ENCODE results near the gene GNAI2.

The GNAI2 gene

GRCh38 chr3:50196253-50196801, 39.7 kb upstream of the GNAI2 start:
- Histone ChIP-seq H3K9me3 (ENCODE audit: low read length) (no peaks in the 10 kb centered on the region), H2AFZ (ENCODE audit: low read depth, low read length) (no peak overlapping the region), H3K27me3 (ENCODE audit: insufficient read depth, low read length) (peaks cover 30% of the 10 kb centered on the region), H3K4me3 (ENCODE audit: low read length) (no peak overlapping the region), H3K36me3 (ENCODE audit: insufficient read depth, low read length) (no peaks in the 10 kb centered on the region), H3K4me1 (ENCODE audit: insufficient read depth, low read length) (no peaks in the 10 kb centered on the region)

- Histone ChIP-seq H3K27me3 (ENCODE audit: insufficient read depth, low read length) (peaks cover 60% of the 10 kb centered on the region), H3K4me1 (ENCODE audit: insufficient read depth, low read length) (peaks cover 10% of the 10 kb centered on the region), H3K4me3 (ENCODE audit: low read length) (no peak overlapping the region), H3K36me3 (ENCODE audit: insufficient read depth, low read length) (no peaks in the 10 kb centered on the region), H3K9me3 (ENCODE audit: low read length) (no peaks in the 10 kb centered on the region), H2AFZ (ENCODE audit: low read depth, low read length) (no peak overlapping the region)
Measured at GRCh38 chr3:50201573-50202315, 34.3 kb upstream of the GNAI2 start.

GRCh38 chr3:50202353-50203112, 33.5 kb upstream of the GNAI2 start:
- Histone ChIP-seq H2AFZ (ENCODE audit: low read depth, low read length) (no peak overlapping the region), H3K4me3 (ENCODE audit: low read length) (no peak overlapping the region), H3K27me3 (ENCODE audit: insufficient read depth, low read length) (peaks cover 62% of the 10 kb centered on the region), H3K36me3 (ENCODE audit: insufficient read depth, low read length) (no peaks in the 10 kb centered on the region), H3K4me1 (ENCODE audit: insufficient read depth, low read length) (peaks cover 10% of the 10 kb centered on the region), H3K9me3 (ENCODE audit: low read length) (no peaks in the 10 kb centered on the region)

- H3K36me3 ChIP-seq (ENCODE audit: insufficient read depth, low read length) = no peaks in the 10 kb centered on the region
- no peak overlapping the region for H2AFZ ChIP-seq (ENCODE audit: low read depth, low read length)
- no peaks in the 10 kb centered on the region for H3K9me3 ChIP-seq (ENCODE audit: low read length)
- no peak overlapping the region for H3K4me3 ChIP-seq (ENCODE audit: low read length)
- H3K27me3 ChIP-seq (ENCODE audit: insufficient read depth, low read length) = peaks cover 66% of the 10 kb centered on the region
- peaks cover 10% of the 10 kb centered on the region for H3K4me1 ChIP-seq (ENCODE audit: insufficient read depth, low read length)
Measured at GRCh38 chr3:50203113-50203808, 32.7 kb upstream of the GNAI2 start.

GRCh38 chr3:50203809-50204803, 31.9 kb upstream of the GNAI2 start:
- Histone ChIP-seq H3K27me3 (ENCODE audit: insufficient read depth, low read length) (peaks cover 72% of the 10 kb centered on the region), H3K9me3 (ENCODE audit: low read length) (no peaks in the 10 kb centered on the region)

GRCh38 chr3:50204804-50205412, 31.1 kb upstream of the GNAI2 start, which contains the start of gene SLC38A3:
SLC38A3 (plus strand) TSS chr3:50205271; CDS start chr3:50214200, 8,929 bp downstream.
- Histone ChIP-seq H3K4me3 (ENCODE audit: low read length) (peak within 1 kb of the TSS; percentile 52), H3K27me3 (ENCODE audit: insufficient read depth, low read length) (peaks cover 73% of the 10 kb centered on the region)

More at GRCh38 chr3:50203809-50204803, 31.9 kb upstream of the GNAI2 start:
- H3K4me1 ChIP-seq (ENCODE audit: insufficient read depth, low read length) = peaks cover 17% of the 10 kb centered on the region
- no peak overlapping the region for H3K4me3 ChIP-seq (ENCODE audit: low read length)
- H3K36me3 ChIP-seq (ENCODE audit: insufficient read depth, low read length) = no peaks in the 10 kb centered on the region
- H2AFZ ChIP-seq (ENCODE audit: low read depth, low read length) = no peak overlapping the region

GRCh38 chr3:50205413-50206276, 30.4 kb upstream of the GNAI2 start:
- no peaks in the 10 kb centered on the region for H3K9me3 ChIP-seq (ENCODE audit: low read length)
- H2AFZ ChIP-seq (ENCODE audit: low read depth, low read length) = peak overlapping the region; percentile 86
- peaks cover 17% of the 10 kb centered on the region for H3K4me1 ChIP-seq (ENCODE audit: insufficient read depth, low read length)
- H3K4me3 ChIP-seq (ENCODE audit: low read length) = peak overlapping the region; percentile 52
- no peaks in the 10 kb centered on the region for H3K36me3 ChIP-seq (ENCODE audit: insufficient read depth, low read length)
- H3K27me3 ChIP-seq (ENCODE audit: insufficient read depth, low read length) = peaks cover 78% of the 10 kb centered on the region

More at GRCh38 chr3:50204804-50205412, 31.1 kb upstream of the GNAI2 start, which contains the start of gene SLC38A3:
- H3K9me3 ChIP-seq (ENCODE audit: low read length) = no peaks in the 10 kb centered on the region
- no peaks in the 10 kb centered on the region for H3K36me3 ChIP-seq (ENCODE audit: insufficient read depth, low read length)
- peaks cover 17% of the 10 kb centered on the region for H3K4me1 ChIP-seq (ENCODE audit: insufficient read depth, low read length)
- H2AFZ ChIP-seq (ENCODE audit: low read depth, low read length) = peak within 1 kb of the TSS; percentile 86

GRCh38 chr3:50207359-50208042, 28.5 kb upstream of the GNAI2 start:
- Histone ChIP-seq H3K4me3 (ENCODE audit: low read length) (no peak overlapping the region), H3K27me3 (ENCODE audit: insufficient read depth, low read length) (peaks cover 63% of the 10 kb centered on the region), H3K36me3 (ENCODE audit: insufficient read depth, low read length) (no peaks in the 10 kb centered on the region), H3K9me3 (ENCODE audit: low read length) (no peaks in the 10 kb centered on the region), H3K4me1 (ENCODE audit: insufficient read depth, low read length) (peaks cover 17% of the 10 kb centered on the region), H2AFZ (ENCODE audit: low read depth, low read length) (no peak overlapping the region)

- Histone ChIP-seq H3K9me3 (ENCODE audit: low read length) (no peaks in the 10 kb centered on the region), H3K27me3 (ENCODE audit: insufficient read depth, low read length) (peaks cover 50% of the 10 kb centered on the region), H3K36me3 (ENCODE audit: insufficient read depth, low read length) (no peaks in the 10 kb centered on the region), H2AFZ (ENCODE audit: low read depth, low read length) (no peak overlapping the region), H3K4me1 (ENCODE audit: insufficient read depth, low read length) (peaks cover 15% of the 10 kb centered on the region), H3K4me3 (ENCODE audit: low read length) (no peak overlapping the region)
Measured at GRCh38 chr3:50208677-50209344, 27.2 kb upstream of the GNAI2 start.

GRCh38 chr3:50210176-50210509, 25.9 kb upstream of the GNAI2 start:
- H2AFZ ChIP-seq (ENCODE audit: low read depth, low read length) = no peak overlapping the region
- H3K27me3 ChIP-seq (ENCODE audit: insufficient read depth, low read length) = peaks cover 42% of the 10 kb centered on the region
- H3K4me3 ChIP-seq (ENCODE audit: low read length) = no peak overlapping the region
- no peaks in the 10 kb centered on the region for H3K9me3 ChIP-seq (ENCODE audit: low read length)
- H3K4me1 ChIP-seq (ENCODE audit: insufficient read depth, low read length) = peaks cover 7% of the 10 kb centered on the region
- H3K36me3 ChIP-seq (ENCODE audit: insufficient read depth, low read length) = no peaks in the 10 kb centered on the region

Data from neuron (in vitro differentiated cells).